GM11168 (cell line): ENCODE data around the gene DISP2.

Experiments used
- in situ Hi-C: fragments of 300-500 bp; cut with MboI; formaldehyde crosslinking; loops from one replicate; pipeline ENCODE4 v1.12.0; 2022; ENCODE audit warnings: low sequenced_read_pairs; ENCODE audit not compliant: unreplicated experiment

DISP2 gene, protein sequence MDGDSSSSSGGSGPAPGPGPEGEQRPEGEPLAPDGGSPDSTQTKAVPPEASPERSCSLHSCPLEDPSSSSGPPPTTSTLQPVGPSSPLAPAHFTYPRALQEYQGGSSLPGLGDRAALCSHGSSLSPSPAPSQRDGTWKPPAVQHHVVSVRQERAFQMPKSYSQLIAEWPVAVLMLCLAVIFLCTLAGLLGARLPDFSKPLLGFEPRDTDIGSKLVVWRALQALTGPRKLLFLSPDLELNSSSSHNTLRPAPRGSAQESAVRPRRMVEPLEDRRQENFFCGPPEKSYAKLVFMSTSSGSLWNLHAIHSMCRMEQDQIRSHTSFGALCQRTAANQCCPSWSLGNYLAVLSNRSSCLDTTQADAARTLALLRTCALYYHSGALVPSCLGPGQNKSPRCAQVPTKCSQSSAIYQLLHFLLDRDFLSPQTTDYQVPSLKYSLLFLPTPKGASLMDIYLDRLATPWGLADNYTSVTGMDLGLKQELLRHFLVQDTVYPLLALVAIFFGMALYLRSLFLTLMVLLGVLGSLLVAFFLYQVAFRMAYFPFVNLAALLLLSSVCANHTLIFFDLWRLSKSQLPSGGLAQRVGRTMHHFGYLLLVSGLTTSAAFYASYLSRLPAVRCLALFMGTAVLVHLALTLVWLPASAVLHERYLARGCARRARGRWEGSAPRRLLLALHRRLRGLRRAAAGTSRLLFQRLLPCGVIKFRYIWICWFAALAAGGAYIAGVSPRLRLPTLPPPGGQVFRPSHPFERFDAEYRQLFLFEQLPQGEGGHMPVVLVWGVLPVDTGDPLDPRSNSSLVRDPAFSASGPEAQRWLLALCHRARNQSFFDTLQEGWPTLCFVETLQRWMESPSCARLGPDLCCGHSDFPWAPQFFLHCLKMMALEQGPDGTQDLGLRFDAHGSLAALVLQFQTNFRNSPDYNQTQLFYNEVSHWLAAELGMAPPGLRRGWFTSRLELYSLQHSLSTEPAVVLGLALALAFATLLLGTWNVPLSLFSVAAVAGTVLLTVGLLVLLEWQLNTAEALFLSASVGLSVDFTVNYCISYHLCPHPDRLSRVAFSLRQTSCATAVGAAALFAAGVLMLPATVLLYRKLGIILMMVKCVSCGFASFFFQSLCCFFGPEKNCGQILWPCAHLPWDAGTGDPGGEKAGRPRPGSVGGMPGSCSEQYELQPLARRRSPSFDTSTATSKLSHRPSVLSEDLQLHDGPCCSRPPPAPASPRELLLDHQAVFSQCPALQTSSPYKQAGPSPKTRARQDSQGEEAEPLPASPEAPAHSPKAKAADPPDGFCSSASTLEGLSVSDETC (N-terminal part only)

DNA sequence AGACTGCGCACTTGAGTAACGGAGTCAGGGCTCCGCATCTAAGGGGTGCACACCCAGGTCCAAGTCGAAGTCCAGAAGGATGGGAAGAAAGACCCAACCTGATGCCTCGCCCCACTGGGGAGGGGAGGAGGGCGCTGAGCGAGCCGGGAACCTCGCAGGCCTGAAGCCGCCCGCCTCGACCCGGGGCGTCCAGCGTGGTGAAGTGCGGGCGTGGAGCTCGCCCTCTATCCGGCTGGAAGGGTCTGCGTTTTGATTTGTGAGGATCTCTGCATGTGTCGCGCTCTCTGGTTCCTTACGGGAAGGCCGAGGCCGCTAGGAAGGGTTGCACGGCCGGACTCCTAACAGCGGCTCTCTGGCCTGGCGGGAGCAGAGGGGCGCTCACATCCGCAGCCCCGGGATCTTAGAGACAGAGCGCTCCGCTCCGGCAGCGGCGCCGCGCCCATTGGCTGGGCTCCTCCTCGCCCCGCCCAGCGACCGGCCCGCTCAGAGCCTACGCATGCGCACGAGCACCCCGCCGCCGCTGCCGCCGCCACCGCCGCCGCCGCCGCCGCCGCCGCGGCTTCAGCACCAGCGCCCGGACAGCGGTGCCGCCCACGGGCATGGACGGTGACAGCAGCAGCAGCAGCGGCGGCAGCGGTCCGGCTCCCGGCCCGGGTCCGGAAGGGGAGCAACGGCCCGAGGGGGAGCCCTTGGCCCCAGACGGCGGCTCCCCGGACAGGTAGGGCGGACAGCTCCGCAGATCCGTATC is at the start of gene DISP2:
Gene DISP2 (plus strand): TSS at position 497 of the 748 bp plus-strand sequence. CDS start 103 bp downstream, at position 600.
- in situ Hi-C loops: loop anchor here (5.0 kb wide), 1 partner anchor 69 kb away; no protein-coding TSS in a partner anchor

DNA sequence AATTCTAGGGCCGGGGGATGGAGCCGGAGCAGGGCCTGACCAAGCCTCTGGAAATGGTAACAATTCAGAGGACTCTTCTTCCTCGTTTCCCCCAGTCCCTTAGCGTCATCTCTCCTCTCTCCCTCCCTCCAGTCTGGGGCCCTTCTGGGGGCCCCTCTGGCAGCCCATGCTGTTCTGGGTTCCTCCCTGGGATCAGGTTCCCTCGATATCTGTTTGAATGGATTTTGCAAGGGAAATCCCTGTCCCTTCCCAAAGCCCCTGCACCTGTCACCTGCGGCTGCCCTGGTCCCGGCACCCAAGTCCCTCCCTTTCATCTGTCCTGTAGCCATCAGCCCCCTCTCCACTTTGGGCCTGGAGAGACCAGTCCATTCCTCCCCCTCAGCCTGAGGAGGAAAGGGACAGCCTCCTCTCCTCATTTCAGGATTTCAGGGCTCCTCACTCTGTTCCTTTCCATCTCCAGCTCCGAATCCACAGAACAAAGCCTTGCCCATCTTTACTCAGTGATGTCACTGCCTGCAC is 48.6 kb upstream of the DISP2 start:
- in situ Hi-C loops: no loop called here

DNA sequence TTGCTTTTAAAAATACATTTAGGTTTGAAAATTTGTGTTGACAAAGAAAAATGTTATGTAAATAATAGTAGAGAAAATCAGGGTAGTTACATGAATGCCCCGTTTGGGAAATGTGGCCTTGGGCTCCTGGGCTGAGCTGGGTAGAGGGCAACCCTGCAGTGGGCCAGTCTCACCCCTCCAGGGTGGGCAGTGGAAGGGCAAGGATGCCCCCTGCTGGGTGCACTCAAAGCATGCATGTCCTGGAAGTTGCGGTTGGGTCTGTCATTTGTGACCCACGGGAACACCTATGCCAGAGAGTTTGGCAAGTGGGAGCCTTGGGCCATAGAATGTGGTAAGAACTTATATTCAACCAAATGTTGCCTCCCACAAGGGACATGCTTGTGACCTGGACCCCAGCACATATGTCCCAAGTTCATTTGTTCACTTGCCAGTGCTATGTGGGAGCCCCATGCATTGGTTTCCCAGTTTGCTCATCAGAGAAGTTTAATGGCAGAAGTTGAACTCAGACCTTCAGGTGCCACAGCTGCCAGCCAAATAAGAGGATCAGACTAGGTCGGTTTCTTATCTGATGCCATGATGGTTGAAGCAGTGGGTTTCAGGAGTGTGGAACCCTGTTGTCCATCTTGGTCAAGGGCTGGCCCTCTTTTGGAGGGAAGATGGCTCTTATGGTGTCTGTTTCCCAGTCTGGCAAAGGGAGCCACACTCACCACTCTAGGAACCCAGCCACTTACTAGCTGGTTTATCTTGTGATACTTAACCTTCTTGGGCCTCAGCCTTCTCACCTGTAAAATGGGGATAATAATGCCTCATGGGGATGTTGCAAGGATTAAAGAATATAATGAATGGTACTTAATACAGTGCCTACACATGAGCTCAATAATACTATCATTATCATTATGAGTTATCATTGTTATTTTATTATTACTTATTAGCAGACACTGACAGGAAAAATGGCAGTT is 47.7 kb upstream of the DISP2 start:
- in situ Hi-C loops: no loop called here

DNA sequence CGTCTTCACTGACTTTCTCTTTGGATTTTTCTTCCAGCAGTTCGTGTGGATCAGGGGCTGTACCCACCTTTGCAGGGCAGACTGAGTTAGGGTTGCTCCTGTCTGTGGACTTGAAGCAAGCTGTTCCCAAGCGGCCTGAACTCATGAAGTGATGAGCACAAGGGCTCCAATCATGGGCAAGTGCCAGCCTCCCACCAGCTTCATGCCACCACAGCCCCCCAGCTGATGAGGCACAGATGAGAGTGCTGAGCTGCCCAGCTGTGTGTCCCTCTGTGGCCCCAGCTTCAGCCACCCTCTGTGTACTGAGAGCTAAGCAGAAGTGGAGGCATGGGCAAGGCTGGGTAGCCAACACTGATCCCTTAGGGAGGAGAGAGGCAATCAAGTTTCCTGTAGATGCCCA is 47.0 kb upstream of the DISP2 start:
- in situ Hi-C loops: no loop called here

DNA sequence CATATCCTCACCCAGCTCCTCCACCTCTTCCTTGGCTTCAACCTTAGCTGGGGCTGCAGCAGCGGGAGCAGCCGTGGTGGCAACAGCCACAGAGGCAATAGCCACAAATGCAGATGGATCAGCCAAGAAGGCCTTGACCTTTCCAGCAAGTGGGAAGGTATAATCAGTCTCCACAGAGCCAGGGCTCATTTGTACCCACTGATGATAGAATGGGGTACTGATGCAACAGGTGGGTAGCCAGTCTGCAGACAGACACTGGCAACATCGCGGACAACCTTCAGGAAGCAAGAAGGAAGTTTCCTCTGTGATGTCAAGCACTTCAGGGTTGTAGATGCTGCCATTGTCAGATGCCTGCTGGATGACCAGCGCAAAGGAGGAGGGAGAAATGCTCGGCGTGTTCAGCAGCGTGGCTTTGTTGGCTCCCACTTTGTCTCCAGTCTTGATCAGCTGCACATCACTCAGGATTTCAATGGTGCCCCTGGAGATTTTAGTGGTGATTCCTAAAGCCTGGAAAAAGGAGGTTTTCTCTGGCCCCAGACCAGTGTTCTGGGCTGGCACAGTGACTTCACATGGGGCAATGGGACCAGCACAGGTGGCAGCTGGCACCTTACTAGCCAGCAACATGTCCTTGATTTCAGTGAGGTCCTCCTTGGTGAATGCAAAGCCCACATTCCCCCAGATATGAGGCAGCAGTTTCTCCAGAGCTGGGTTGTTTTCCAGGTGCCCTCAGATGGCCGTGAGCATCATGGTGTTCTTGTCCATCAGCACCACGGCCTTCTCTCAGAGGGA is 45.5 kb upstream of the DISP2 start:
- in situ Hi-C loops: no loop called here

DNA sequence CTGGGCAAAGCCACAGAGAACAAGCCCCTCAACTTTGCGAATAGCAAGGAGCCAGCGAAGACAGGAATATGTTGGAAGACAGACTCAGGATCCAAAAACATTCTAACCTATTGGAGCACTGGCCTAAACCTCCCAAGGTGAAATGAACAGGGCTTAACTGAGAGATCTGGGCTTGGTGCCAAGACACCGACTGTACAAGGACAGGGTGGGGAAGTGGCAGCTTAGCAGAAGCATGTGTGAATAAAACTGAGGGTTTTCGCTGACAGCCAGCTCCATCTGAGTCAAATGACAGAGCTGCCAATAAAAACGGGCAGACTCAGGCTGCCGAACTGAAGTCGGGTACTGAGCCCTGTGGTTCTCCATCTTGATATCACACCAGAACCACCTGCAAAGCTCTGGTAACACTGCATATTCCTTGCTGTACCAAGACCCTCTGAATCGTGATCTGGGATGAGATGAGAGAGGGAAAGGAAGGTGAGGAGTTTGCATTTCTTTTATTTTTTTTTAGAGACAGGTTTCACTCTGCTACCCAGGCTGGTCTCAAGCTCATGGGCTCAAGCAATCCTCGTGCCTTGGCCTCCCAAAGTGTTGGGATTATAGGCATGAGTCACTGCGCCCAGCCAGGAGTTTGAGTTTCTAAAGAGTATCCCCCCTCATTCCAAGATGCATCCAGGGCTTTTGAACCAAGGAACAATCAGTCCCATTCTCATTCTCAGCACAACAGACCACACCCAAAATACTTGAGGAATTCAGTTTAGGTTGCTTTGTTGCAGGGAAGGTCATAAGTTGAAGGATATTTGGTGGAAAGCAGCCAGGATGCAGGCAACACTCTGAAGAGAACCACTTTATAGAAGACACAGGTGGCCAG is 44.3 kb upstream of the DISP2 start:
- in situ Hi-C loops: no loop called here

DNA sequence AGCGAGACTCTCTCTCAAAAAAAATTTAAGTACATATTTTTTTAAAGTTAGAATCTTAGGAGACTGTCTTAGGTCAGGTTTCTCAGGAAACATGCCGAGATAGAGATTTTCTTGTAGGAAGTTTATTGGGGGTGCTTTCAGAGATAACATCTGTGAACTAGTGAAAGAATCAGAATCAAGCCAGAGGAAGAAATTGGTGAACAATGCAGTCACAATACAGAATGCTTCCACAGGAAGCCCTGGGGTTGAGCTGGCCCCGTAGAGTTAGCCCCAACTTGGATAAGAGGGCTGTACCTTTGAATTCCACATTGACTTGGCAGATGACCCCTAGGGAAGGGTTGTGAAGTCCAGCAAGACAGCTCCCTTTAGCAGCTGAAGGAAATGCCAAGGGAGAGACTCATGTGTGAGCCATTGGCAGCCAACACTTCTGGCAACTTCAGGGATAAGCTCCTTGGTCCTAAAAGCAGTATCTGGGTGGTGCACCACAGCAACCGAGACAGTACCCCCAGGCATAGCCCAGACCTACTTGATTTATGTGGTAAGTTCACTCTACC is 43.2 kb upstream of the DISP2 start:
- in situ Hi-C loops: no loop called here

DNA sequence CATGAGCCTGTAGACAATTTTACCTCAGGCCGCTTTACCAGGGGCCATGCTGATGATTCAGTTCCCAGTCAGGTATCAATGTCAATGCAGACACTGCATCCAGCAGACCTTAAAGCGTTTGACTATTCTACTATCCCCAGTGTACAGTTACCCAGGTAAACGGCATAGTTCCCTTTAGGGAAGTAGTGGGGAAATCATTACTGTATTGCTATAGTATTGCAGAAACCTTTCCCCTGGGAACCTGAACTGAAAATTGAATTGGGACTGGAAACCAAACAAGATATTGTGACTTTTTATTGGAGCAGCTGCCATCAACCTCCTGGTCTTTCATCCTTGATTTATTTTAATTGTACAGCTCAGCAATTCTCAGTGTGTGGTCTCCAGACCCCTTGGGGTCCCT is 41.1 kb upstream of the DISP2 start:
- in situ Hi-C loops: no loop called here

DNA sequence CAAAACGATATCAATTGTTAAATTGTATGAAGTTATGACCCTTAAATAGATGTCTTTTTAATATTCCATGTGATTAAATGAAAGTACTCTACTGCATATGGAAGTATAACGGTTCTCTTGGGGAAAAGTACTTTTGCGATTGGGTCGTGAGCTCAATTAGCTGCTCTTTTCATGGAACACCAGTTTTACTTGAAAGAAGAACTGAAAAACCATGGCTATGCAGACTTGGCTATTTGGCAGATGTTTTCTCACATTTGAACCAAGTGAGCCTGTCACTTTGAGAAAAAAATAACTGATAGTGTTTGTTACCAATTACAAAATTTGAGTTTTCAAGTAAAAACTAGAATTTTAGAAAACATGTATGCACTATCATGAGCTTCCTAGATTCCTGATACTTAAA is 40.4 kb upstream of the DISP2 start:
- in situ Hi-C loops: no loop called here

DNA sequence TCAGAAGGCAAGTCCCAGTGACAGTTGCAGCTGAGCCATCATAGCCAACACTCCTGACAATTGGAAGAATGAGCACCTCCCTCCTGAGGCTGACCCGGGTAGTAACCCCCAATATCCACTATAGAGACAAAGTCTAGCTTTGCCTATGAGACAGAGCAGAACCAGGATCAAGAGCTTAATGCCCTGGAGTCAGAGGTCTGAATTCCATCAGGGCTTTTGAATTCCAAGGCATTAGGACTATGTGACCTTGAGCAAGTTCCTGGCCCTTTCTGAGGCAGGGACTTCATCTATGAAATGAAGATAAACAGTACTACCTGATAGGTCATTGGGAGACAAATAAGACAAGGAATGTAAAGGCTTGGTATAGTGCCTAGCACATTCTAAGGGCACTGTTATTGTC is 37.6 kb upstream of the DISP2 start:
- in situ Hi-C loops: loop anchor here (5.0 kb wide), 1 partner anchor 33 kb away; no protein-coding TSS in a partner anchor

DNA sequence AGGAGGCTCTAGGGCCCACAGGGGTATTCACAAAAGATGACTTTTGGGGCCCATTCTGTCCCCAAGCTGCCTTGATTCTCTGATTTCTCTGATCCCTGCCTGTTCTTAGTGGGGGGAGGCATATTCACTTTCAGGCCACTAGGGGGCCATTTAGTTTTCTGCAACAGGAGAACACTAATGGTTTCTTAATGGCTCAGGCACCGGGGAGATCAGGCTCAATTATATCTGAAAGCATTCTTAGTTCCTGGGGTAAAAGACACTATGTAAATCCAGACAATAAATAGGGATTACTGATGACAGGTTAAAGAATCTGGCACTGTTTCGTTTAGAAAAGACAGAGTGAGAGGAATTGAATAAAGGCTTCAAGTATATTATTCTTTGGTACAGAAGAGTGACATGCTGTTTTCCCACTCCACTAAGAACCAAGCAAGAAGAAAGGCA is 37.1 kb upstream of the DISP2 start:
- in situ Hi-C loops: loop anchor here (5.0 kb wide), 1 partner anchor 34 kb away; no protein-coding TSS in a partner anchor

DNA sequence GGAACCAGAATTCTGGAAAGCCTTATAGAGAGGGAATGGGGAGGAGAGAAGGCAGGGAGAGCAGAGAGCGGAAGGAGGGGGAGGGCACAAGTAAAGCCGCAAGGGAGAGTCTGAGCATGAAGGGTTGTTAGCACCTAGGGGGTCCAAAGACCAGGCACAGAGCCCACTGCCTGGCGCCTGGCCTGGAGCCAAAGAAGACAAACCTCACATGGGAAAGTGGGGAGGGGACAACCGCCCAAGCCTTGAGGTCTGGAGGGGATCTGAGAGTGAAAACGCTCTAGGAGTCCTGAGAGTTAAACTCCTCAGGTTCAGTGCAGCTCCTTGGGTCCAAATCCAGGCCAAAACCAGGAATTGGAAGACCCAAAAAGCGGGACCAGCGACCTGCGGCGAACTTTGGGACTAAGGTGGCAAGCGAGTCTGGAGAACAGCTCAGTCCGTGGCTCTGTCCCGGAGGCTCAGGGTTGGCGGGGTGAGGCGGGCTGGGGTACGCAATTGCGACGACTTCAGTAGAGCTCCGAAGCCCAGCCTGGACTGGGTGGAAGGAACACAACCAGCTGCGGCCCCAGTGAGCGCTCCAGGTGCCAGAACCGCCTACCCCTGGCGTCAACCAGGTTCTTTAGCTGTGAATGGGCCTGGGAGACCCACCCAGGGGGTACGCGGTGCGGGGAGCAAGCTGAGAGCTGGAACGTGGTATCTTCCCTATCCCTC is 35.3 kb upstream of the DISP2 start:
- in situ Hi-C loops: loop anchor here (5.0 kb wide), 1 partner anchor 35 kb away; no protein-coding TSS in a partner anchor

DNA sequence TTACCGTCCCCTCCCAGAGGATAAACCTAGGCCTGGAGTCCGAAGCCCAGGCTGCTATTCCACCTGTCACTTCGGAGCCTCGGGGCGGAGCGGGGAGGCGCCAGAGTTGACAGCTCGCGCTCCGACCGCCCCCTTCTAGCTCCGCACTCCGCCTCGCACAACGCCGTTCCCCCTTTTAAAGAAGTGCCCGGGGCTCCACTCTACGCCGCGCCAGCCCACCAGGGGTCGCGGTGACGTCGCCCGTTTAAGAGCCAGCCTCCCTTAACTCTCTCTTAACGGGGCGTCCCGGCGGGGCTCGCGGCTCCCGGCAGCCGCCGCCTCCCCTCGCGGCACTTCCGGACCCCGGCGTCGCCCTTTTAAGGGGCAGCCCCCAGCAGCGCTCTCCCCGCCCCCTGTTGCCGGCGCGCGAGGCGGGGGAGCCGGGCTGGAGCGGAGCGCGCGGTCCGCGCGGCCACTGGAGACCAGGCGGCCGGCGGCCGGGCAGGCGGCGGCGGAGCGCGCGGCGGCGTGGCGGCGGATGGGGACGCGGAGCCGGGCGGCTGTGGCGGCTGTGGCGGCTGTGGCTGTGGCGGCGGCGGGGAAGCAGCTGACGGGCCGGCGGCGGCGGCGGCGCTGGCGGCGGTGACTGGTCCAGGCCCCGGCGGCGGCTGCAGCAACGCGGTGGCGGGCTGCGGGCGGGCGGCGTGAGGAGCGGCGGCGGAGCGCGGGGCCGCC is 34.6 kb upstream of the DISP2 start, which contains the start of gene INAFM2:
Gene INAFM2 (plus strand): TSS at position 454 of the 714 bp plus-strand sequence. CDS start 364 bp downstream, outside the sequence.
- in situ Hi-C loops: loop anchor here (5.0 kb wide), 1 partner anchor 36 kb away; no protein-coding TSS in a partner anchor
